Measurements from ENCODE around the gene GALNTL6. TPM values are rescaled to one million over a fixed set of nuclear protein-coding genes. Genes with fewer than 3 reads are reported as not detected.
A peak's percentile ranks its signal among the peaks of the same experiment; 100 is the strongest.

GALNTL6 gene
- total RNA-seq, 1 experiment from 2014 or later, result not detected

DNA sequence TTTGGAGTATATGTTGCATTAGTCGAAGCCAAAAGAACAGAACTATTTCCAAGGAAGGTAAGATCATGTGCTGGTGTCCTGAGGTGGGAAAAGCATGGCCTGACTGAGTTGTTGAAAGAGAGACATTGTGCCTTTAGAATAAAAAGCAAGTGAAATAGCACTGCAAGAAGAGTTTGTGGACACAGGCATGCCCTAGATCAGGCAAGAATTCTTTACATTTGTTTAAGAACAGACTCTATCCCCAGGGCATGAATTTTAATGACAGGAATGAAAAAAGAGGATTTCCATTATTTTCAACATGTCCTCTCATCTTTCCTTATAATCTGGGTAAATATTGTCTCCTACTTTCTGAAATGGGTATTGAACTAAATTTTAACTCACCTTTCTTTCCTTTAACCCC, 839.2 kb downstream of the GALNTL6 start:
- in situ Hi-C loops (cut with HindIII; ENCODE audit: low pct_unique_long_range_greater_than_20kb, low sequenced_read_pairs), result no loop called here
- DNase-seq (ENCODE audit: low read depth), result no peak

DNA sequence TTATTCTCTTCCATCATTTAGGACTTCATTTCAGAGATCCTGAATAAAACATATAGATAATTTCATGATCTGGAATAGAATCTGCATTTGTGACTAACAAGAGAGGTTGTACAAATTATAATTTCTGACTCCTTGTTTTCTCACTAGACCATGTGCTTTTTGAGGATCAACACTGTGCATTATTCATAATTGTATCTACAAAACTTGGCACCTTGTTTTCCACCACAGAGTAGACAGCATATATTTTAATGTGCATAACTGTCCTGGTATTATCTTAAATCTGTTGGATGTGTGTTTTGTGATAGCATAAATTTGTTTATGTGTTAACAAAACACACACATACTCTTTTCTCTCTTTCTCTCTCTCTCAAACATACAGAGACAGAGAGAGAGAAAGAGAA, 840.5 kb downstream of the GALNTL6 start:
- in situ Hi-C loops (cut with HindIII; ENCODE audit: low pct_unique_long_range_greater_than_20kb, low sequenced_read_pairs), result no loop called here
- no peak for DNase-seq (ENCODE audit: low read depth)

DNA sequence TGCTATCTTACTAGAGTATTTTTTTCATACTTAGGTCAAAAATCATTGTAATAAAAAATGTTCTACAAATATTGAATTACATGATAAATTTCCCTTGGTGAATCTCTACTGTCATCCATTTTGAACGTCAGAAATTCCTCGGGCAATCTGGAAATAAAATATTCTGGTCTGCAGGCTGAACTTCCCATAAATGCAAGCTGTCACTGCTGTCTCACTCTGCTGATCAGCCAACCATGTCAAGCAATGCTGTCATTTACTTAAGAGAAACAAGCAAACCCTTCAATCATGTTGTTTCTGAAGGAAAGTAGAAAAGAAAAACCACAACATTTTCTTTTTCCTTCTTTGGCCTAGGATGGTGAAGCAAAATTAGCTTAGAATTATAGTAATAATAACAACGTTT, 841.3 kb downstream of the GALNTL6 start:
- DNase-seq (ENCODE audit: low read depth), result peak; percentile 31
- in situ Hi-C loops (cut with HindIII; ENCODE audit: low pct_unique_long_range_greater_than_20kb, low sequenced_read_pairs), result no loop called here

DNA sequence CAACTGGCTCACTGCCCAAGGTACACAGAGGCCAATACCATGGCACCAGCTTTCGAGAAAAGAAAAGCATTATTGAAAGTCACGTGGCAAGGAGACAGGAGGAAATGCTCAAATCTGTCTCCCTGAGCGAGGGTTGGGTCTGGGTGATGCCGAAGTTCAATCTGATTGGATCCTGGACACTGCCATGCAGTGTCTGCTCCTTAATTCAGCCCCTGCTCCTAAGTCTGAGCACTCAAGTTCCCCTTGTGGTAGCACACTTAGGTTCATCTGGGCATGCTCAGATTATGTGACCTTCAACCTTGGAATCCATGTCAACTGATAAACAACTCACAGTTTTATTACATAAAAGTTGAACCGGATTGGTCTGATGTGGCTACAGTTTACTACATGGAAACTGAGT, 842.9 kb downstream of the GALNTL6 start:
- in situ Hi-C loops (cut with HindIII; ENCODE audit: low pct_unique_long_range_greater_than_20kb, low sequenced_read_pairs), result no loop called here
- DNase-seq (ENCODE audit: low read depth), result no peak

DNA sequence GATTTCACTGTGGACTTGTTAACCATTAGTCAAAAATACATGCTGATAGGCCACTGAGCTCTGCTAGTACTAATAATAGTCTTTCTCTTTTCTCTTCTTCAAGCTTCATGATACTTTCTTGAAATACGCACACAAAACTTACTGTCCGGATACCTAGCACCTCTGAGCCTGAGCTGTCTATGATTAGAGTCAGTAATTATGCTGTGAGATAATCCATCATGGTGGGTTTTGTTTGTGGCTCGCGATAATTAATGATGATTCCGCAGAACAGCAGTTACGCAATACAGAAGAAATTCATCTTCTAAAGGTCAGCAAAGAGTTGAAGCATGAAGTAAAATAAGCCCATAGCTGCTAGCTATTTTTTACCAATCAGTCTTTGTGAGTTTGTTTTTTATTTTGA, 843.9 kb downstream of the GALNTL6 start:
- in situ Hi-C loops (cut with HindIII; ENCODE audit: low pct_unique_long_range_greater_than_20kb, low sequenced_read_pairs), result no loop called here

DNA sequence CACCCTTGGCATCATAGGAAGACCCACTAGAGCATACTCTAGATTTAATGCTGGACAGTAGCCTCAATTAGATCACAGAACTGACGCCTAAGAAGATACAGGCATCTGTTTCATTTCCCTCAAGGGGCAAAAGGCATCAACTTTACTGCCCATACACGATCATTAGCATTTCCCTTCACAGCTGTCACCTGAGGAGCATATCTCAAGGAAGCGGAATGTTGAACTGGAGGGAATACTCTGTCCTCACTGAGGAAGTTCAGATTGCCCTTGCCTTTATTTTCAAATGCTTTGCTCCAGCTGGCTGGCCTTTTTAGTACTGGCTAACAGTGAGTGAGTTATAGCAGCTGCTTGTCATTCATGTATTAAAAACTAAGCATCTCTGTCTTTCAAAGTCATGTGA, 847.0 kb downstream of the GALNTL6 start:
- in situ Hi-C loops (cut with HindIII; ENCODE audit: low pct_unique_long_range_greater_than_20kb, low sequenced_read_pairs), result no loop called here
- no peak for DNase-seq (ENCODE audit: low read depth)

More for the DNA sequence above, 843.9 kb downstream of the GALNTL6 start:
- no peak for DNase-seq (ENCODE audit: low read depth)

DNA sequence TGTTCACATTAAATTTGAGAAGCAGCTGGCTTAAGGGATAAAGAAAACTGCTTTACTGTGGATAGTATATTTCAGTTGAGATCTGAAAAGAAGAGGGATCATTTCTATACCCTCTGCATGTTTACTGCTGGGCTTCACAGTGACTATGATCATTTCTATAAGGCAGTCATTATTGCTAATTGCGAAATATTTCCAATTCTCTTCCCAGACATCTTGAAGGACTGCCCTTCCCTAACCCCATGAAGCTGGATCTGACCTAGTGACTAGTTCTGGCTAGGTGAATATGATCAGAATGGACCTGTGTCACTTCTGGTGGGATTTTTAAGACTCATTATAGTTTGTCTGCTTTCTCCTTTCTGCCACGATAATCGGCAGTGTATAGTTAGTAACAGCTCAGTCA, 848.9 kb downstream of the GALNTL6 start:
- in situ Hi-C loops (cut with HindIII; ENCODE audit: low pct_unique_long_range_greater_than_20kb, low sequenced_read_pairs), result no loop called here
- DNase-seq (ENCODE audit: low read depth), result no peak

DNA sequence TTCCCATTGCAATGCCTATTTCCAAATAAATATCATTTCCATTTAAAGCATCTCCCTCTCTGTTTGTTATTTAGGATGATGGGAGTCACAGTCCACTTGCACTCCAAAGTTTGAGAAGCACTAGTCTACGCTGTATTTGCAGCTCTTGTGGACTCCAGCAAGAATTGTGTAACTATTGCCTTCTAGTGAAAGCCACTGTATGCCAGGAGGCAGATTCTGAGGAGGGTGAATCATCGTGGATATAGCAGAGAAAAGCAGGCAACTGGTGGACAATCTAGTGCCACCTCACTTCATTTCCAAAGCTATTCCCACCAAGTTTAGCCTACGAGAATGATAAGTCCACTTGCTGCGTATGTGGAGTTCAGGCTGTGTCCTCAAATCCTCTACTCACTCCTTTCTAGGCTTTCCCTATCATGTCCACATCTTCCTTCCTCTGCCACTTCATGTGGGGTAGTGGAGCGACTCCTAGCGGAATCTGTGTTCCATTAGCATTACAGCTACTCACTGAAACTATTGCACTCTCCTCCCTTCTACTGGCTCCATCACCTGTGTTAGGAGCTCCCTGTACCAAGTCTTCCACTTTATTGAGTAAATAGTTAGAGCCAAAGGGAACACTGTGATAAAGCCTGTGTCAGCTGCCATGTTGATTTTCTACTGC, 853.6 kb downstream of the GALNTL6 start:
- DNase-seq (ENCODE audit: low read depth), result no peak
- in situ Hi-C loops (cut with HindIII; ENCODE audit: low pct_unique_long_range_greater_than_20kb, low sequenced_read_pairs), result no loop called here

DNA sequence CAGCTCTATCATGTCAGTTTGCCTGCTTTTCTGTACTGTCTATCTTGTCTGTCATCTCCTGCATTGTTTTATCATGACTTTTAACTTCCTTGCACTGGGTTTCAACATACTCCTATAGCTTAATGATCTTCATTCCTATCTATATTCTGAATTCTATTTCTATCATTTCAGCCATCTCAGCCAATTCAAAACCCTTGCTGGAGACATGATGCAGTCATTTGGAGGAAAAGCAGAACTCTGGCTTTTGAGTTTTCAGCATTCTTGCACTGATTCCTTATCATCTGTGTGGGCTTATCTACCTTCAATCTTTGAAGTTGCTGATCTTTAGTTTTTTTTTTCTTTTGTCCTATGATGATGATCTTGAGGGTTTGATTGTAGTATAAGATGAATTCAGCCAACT, 861.6 kb downstream of the GALNTL6 start:
- DNase-seq (ENCODE audit: low read depth), result no peak
- in situ Hi-C loops (cut with HindIII; ENCODE audit: low pct_unique_long_range_greater_than_20kb, low sequenced_read_pairs), result no loop called here

DNA sequence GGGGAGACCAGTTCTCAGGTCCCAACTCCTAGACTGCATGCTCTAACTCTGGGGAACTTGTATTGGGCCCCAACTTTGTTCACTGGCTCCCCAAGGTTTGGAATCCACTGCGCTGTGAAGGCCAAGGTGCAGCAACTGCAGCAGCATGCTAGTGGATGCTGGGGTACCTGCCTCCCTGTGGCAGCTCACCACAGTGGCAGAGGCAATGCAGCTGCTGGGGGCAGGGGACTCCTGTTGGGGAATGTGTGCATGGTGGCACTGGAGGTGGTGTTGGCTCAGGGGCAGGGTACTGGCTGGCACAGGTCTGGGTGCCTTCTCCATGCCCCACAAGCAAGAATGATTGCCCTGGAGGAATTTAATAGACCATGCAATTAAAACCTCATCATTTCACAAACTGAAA, 862.0 kb downstream of the GALNTL6 start:
- in situ Hi-C loops (cut with HindIII; ENCODE audit: low pct_unique_long_range_greater_than_20kb, low sequenced_read_pairs), result no loop called here
- DNase-seq (ENCODE audit: low read depth), result no peak

DNA sequence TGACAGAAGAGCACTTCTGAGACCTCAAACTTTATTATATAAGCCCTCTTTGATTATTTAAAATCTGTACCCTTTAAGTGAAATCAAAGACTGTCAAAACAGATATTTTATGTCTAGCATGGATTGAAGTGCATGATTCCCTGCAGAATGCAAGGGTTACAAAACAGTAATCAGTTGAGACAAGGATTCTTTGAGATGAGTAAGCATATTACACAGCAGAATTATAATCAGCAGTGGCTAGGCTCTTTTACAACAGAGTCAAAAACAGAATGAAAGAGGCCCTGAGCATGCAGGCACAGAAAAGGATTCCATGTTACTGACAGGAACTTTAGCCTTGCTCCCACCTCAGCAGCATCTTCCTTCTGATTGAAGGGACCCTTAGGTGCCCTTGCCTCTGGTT, 867.5 kb downstream of the GALNTL6 start:
- no peak for DNase-seq (ENCODE audit: low read depth)
- in situ Hi-C loops (cut with HindIII; ENCODE audit: low pct_unique_long_range_greater_than_20kb, low sequenced_read_pairs), result no loop called here

DNA sequence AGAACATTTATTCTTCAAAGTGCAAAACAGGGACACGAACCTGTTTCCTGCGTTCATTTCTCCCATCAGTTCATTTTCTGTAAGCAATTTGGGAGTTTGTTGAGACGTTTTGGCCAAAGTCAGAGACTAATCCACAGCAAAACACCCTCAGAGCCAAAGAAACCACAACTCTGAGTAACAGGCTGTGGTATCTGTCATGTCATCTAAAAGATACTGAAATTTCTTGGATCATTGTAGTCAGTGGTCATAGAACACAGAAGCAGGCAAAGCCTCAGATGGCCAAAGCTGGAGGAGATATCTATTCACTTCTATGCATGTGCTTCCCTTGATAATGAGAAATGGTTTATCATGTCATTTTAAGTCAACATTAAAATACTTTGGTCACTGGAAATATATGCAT, 869.8 kb downstream of the GALNTL6 start:
- no peak for DNase-seq (ENCODE audit: low read depth)
- in situ Hi-C loops (cut with HindIII; ENCODE audit: low pct_unique_long_range_greater_than_20kb, low sequenced_read_pairs), result no loop called here

DNA sequence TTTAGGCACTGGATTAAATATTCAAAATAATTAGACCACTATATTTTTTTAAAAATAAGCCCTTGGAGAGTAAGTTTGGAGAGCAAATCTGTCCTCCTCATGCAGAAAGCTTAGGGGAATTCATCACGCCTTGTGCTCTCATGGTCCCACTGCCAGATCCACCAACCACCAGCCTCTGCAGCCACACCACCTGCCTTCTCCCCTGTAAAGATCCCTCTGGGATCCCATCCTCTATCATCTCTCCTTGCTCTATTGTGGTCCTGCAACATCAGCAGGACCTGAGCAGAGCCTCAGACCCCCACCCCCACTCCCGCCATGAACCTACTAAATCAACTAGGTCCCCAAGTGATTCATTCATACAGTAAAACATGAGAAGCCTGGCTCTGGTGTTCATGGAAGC, 872.8 kb downstream of the GALNTL6 start:
- in situ Hi-C loops (cut with HindIII; ENCODE audit: low pct_unique_long_range_greater_than_20kb, low sequenced_read_pairs), result no loop called here
- DNase-seq (ENCODE audit: low read depth), result no peak

DNA sequence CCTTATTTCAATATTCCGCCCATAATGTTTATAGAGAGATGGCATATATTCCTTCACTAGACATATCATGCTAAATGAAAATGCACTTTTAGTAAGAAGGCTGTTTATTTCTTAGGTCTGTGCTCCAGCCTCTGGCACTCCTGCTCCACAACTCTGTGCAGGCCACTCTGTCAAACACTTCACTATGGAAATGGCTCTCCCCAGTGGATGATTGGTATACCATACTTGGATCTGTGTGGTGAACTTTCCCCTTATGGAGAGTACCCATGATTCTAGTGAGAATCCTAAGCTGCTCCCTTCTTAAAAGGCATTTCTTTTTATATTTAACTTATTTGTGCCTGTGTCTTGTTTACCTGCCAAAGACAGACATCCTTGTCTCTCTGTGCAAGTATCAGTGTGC, 875.3 kb downstream of the GALNTL6 start:
- in situ Hi-C loops (cut with HindIII; ENCODE audit: low pct_unique_long_range_greater_than_20kb, low sequenced_read_pairs), result no loop called here
- DNase-seq (ENCODE audit: low read depth), result no peak

DNA sequence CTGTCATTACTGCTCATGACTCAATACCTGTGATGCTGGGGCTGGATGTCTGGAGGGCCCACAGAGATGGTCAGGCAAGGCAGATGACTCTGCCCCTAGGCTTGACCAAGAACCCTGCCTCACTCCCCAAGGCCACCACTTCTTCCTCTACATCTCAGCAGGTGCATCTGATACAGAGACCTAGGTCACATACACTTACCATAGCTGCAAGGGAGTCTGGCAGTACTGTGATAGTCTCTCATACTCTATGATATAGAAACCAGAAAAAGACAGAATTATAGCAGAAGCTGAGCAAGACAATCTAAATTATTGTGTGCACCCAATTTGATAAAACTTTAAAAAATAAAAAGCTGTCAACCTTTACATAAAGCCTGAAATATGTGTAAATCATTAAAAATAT, 878.3 kb downstream of the GALNTL6 start:
- in situ Hi-C loops (cut with HindIII; ENCODE audit: low pct_unique_long_range_greater_than_20kb, low sequenced_read_pairs), result no loop called here
- DNase-seq (ENCODE audit: low read depth), result no peak

DNA sequence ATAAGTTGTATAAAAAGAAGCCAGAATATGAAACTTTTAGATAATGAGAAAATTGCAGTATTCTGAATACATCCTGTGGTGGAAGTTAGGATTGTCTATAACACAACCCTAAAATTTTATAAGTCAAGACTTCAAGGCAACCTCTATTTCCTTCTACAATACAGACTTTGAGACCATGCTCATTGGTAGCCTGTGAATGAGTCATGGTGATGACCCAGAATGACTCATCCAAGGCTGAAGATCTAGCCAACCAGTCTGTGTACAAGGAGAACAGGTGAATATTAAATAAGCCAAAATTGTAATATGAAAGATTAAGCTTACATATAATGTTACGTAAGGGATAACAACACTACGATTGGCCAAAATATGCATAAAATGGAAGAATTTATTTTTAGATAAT, 879.5 kb downstream of the GALNTL6 start:
- peak; percentile 8 for DNase-seq (ENCODE audit: low read depth)
- in situ Hi-C loops (cut with HindIII; ENCODE audit: low pct_unique_long_range_greater_than_20kb, low sequenced_read_pairs), result no loop called here

DNA sequence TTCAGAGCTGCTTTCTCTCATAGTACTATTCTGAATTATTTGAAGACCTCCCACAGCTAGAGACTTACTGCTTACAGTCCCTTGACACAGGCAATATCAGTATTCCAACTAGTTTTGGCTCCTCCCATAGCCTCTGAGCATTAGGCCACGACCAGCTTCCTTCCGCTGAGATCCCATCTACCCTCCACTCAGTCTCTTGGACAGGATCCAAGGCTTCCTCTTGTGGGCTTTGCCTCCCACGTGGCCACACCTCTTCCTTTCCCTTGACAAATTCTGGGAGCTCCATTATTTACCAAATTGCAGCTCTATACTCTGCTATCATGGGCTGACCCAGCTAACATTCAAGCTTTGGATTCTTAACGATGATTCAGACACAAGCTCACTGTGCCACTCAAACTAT, 885.1 kb downstream of the GALNTL6 start:
- in situ Hi-C loops (cut with HindIII; ENCODE audit: low pct_unique_long_range_greater_than_20kb, low sequenced_read_pairs), result no loop called here
- DNase-seq (ENCODE audit: low read depth), result no peak

DNA sequence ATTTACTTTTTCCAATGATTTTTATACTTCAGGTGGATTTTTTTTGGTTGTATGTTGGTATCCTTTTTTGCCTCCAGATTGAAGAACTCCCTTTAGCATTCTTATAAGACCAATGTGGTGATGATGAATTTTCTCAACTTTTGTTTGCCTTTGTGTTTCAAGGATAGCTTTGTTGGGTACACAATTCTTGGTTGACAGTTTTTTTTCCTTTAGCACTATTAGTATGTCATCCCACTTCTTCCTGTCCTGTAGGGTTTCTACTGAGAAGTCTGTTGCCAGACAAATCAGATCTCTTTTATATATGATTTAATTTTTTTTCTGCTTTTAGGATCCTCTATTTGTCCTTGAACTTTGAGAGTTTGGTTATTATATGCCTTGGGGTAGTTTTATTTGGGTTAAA, 892.4 kb downstream of the GALNTL6 start:
- no peak for DNase-seq (ENCODE audit: low read depth)
- in situ Hi-C loops (cut with HindIII; ENCODE audit: low pct_unique_long_range_greater_than_20kb, low sequenced_read_pairs), result no loop called here

DNA sequence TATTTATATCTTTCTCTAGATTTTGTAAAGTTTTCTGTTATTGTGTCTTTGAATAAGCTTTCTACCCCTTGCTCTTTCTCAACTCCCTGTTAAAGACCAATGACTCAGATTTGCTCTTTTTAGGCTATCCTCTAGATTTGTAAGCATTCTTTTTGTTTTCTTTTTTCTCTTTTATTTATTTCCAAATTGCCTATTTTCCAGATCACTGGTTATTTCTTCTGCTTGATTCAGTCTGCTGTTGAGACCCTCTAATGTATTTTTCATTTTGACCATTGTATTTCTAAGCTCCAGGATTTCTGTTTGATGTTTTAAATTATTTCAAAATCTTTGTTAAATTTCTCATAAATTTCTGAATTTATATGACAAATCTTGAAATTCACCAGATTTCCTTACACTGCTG, 892.8 kb downstream of the GALNTL6 start:
- in situ Hi-C loops (cut with HindIII; ENCODE audit: low pct_unique_long_range_greater_than_20kb, low sequenced_read_pairs), result no loop called here
- DNase-seq (ENCODE audit: low read depth), result no peak

DNA sequence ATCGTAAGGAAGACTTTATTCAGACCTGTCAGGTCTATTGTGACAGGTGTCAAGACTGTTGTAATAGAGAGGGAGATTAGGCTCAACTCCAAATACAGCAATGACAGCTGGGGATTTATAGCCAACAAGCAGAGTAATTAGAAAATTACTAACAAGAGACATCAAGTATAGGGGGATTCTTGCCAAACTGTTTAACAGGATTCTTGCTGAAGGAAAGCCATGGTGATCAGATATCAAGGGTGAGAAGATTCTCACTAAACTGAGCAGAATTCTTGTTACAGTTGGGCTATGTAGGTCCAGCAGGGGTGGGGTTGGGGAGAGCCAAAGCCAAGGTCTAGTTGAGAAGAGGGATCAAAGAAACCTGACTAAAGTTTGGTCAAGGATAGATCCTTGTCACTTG, 894.4 kb downstream of the GALNTL6 start:
- in situ Hi-C loops (cut with HindIII; ENCODE audit: low pct_unique_long_range_greater_than_20kb, low sequenced_read_pairs), result no loop called here
- no peak for DNase-seq (ENCODE audit: low read depth)

DNA sequence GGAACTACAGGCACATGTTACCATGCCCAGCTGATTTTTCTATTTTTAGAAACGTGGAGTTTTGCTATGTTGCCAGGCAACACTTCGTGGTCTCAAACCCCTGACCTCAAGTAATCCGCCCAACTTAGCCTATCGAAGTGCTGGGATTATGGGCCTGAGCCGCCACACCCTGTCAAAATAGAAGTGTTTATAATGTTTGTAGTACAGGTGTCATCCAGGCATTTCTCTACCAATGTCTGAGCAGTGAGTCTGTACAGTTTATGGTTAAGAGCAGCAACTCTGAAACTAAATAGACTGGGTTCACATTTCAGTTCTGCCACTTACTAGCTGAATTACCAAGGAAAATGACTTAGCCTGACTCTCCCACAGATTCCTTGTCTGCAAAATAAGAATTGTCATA, 895.0 kb downstream of the GALNTL6 start:
- DNase-seq (ENCODE audit: low read depth), result no peak
- in situ Hi-C loops (cut with HindIII; ENCODE audit: low pct_unique_long_range_greater_than_20kb, low sequenced_read_pairs), result no loop called here

Data from Caki2 (cell line).